Measurements from ENCODE around the gene FAM241B.

The FAM241B gene

GRCh38 chr10:69629897-69630650 lies at the start of gene FAM241B:
Gene FAM241B, plus strand, starts transcription at chr10:69630247. Its CDS starts 1,497 bp downstream, at chr10:69631744.
- DNase-seq, result no peak

- DNase-seq, result no peak
Observed at GRCh38 chr10:69580435-69580834, 49.6 kb upstream of the FAM241B start.

GRCh38 chr10:69583106-69583505 lies 46.9 kb upstream of the FAM241B start:
- DNase-seq, result no peak

GRCh38 chr10:69584624-69585023 lies 45.4 kb upstream of the FAM241B start:
- no peak for DNase-seq

GRCh38 chr10:69588358-69588757 lies 41.7 kb upstream of the FAM241B start:
- DNase-seq, result no peak

- no peak for DNase-seq
Observed at GRCh38 chr10:69600761-69601330, 29.2 kb upstream of the FAM241B start.

GRCh38 chr10:69609077-69609476 lies 21.0 kb upstream of the FAM241B start:
- no peak for DNase-seq

- no peak for DNase-seq
Observed at GRCh38 chr10:69612760-69613159, 17.3 kb upstream of the FAM241B start.

GRCh38 chr10:69614130-69614529 lies 15.9 kb upstream of the FAM241B start:
- DNase-seq, result no peak

- no peak for DNase-seq
Observed at GRCh38 chr10:69616358-69616757, 13.7 kb upstream of the FAM241B start.

- DNase-seq, result no peak
Observed at GRCh38 chr10:69618746-69619145, 11.3 kb upstream of the FAM241B start.

- DNase-seq, result no peak
Observed at GRCh38 chr10:69619626-69620025, 10.4 kb upstream of the FAM241B start.

- DNase-seq, result no peak
Observed at GRCh38 chr10:69620625-69621024, 9.4 kb upstream of the FAM241B start.

GRCh38 chr10:69624245-69624786 lies 5.7 kb upstream of the FAM241B start:
- DNase-seq, result no peak

- no peak for DNase-seq
Observed at GRCh38 chr10:69626826-69627225, 3.2 kb upstream of the FAM241B start.

- no peak for DNase-seq
Observed at GRCh38 chr10:69628891-69629290, 1.2 kb upstream of the FAM241B start.

GRCh38 chr10:69629519-69629896 lies 539 bp upstream of the FAM241B start:
- no peak for DNase-seq

- DNase-seq, result no peak
Observed at GRCh38 chr10:69630651-69631400, 779 bp downstream of the FAM241B start.

GRCh38 chr10:69631566-69631965 lies 1.5 kb downstream of the FAM241B start:
- no peak for DNase-seq

- DNase-seq, result no peak
Observed at GRCh38 chr10:69632516-69633199, 2.6 kb downstream of the FAM241B start.

GRCh38 chr10:69633673-69634635 lies 3.9 kb downstream of the FAM241B start:
- no peak for DNase-seq
